Loucy (cell line): ENCODE results near the gene FBLN7.

Experiments used
- H2AFZ ChIP-seq: fragments of 200-600 bp; sonication (generic); 2 replicates; pipeline ENCODE4 v1.6.0; 2016; ENCODE audit warnings: antibody characterized with exemption, mild to moderate bottlenecking, low read length, moderate library complexity
- H3F3A ChIP-seq: fragments of 200-600 bp; 2 replicates; pipeline ENCODE4 v1.6.0; 2016; ENCODE audit warnings: antibody characterized with exemption, low read depth, mild to moderate bottlenecking
- H3K27me3 ChIP-seq: fragments of 200-600 bp; sonication (generic); 2 replicates; pipeline ENCODE4 v1.6.1; 2014; ENCODE audit warnings: low read length, mild to moderate bottlenecking; ENCODE audit not compliant: insufficient read depth, poor library complexity, severe bottlenecking
- H3K36me3 ChIP-seq: fragments of 200-600 bp; sonication (generic); 2 replicates; pipeline ENCODE4 v1.6.1; 2016; ENCODE audit warnings: low read length; ENCODE audit not compliant: insufficient read depth
- H3K4me1 ChIP-seq: fragments of 200-600 bp; sonication (generic); 2 replicates; pipeline ENCODE4 v1.5.1; 2014; ENCODE audit warnings: low read length, mild to moderate bottlenecking; ENCODE audit not compliant: insufficient read depth, poor library complexity, severe bottlenecking
- H3K4me2 ChIP-seq: fragments of 200-600 bp; sonication (generic); 2 replicates; pipeline ENCODE4 v1.6.0; 2014; ENCODE audit warnings: antibody characterized with exemption, low read length, low read depth, mild to moderate bottlenecking; ENCODE audit not compliant: poor library complexity, severe bottlenecking
- H3K4me3 ChIP-seq: fragments of 200-600 bp; sonication (generic); 2 replicates; pipeline ENCODE4 v1.5.1; 2014; ENCODE audit warnings: low read length, mild to moderate bottlenecking, mixed read lengths; ENCODE audit not compliant: poor library complexity, severe bottlenecking
- H3K79me2 ChIP-seq: fragments of 200-600 bp; sonication (generic); 2 replicates; pipeline ENCODE4 v1.6.1; 2014; ENCODE audit warnings: low read length; ENCODE audit not compliant: insufficient read depth
- H3K9ac ChIP-seq: fragments of 200-600 bp; sonication (generic); 2 replicates; pipeline ENCODE4 v1.6.0; 2014; ENCODE audit warnings: mild to moderate bottlenecking, low read depth, low read length, moderate library complexity; ENCODE audit not compliant: poor library complexity, severe bottlenecking
- H3K9me2 ChIP-seq: fragments of 200-600 bp; sonication (generic); replicated peaks from 2 replicates; pipeline ENCODE4 v1.6.1; 2016; ENCODE audit warnings: low read depth, low read length, mixed read lengths
- H3K9me3 ChIP-seq: fragments of 200-600 bp; sonication (generic); 2 replicates; pipeline ENCODE4 v1.6.1; 2014; ENCODE audit warnings: mild to moderate bottlenecking, antibody characterized with exemption, low read length, low read depth; ENCODE audit not compliant: insufficient read depth
- H4K20me1 ChIP-seq: fragments of 200-600 bp; sonication (generic); 2 replicates; pipeline ENCODE4 v1.6.0; 2014; ENCODE audit warnings: antibody characterized with exemption, low read length, mild to moderate bottlenecking; ENCODE audit not compliant: insufficient read depth, poor library complexity, severe bottlenecking
- CTCF ChIP-seq: fragments of 200-600 bp; sonication (generic); conservative IDR thresholded peaks from 2 replicates; pipeline ENCODE4 v1.5.1; 2014; ENCODE audit warnings: mild to moderate bottlenecking, antibody characterized with exemption, low read length
- EZH2phosphoT487 ChIP-seq: fragments of 200-600 bp; IDR thresholded peaks from 2 replicates; pipeline ENCODE4 v1.6.1; 2018; ENCODE audit warnings: antibody characterized with exemption, mild to moderate bottlenecking, moderate library complexity, borderline replicate concordance

FBLN7 gene

GRCh38 chr2:112182581-112183034 is 44.4 kb downstream of the FBLN7 start:
- no peak overlapping the region for H2AFZ ChIP-seq
- H3K36me3 ChIP-seq, result no peaks in the 10 kb centered on the region
- no peaks in the 10 kb centered on the region for H4K20me1 ChIP-seq
- H3K4me3 ChIP-seq, result no peak overlapping the region
- peaks cover 32% of the 10 kb centered on the region for H3K4me1 ChIP-seq
- no peaks in the 10 kb centered on the region for H3K27me3 ChIP-seq
- H3K4me2 ChIP-seq, result no peak overlapping the region
- H3K9me2 ChIP-seq, result no peaks in the 10 kb centered on the region
- H3K9ac ChIP-seq, result no peak overlapping the region
- no peaks in the 10 kb centered on the region for H3K9me3 ChIP-seq
- H3F3A ChIP-seq, result no peaks in the 10 kb centered on the region
- TF ChIP-seq EZH2phosphoT487, result no peak
- no peak for TF ChIP-seq CTCF
- no peaks in the 10 kb centered on the region for H3K79me2 ChIP-seq

- H3K4me1 ChIP-seq, result peaks cover 41% of the 10 kb centered on the region
- no peaks in the 10 kb centered on the region for H3K36me3 ChIP-seq
- H3K9ac ChIP-seq, result no peak overlapping the region
- peak overlapping the region; percentile 10; the same call in 1 of the 2 replicates for H2AFZ ChIP-seq
- H3K9me3 ChIP-seq, result no peaks in the 10 kb centered on the region
- no peaks in the 10 kb centered on the region for H4K20me1 ChIP-seq
- no peak for TF ChIP-seq CTCF
- no peak for TF ChIP-seq EZH2phosphoT487
- no peaks in the 10 kb centered on the region for H3K27me3 ChIP-seq
- no peaks in the 10 kb centered on the region for H3K79me2 ChIP-seq
- H3K4me3 ChIP-seq, result no peak overlapping the region
- H3K9me2 ChIP-seq, result no peaks in the 10 kb centered on the region
- peak overlapping the region; percentile 19 for H3K4me2 ChIP-seq
- H3F3A ChIP-seq, result no peaks in the 10 kb centered on the region
Measured at GRCh38 chr2:112183327-112184025, 45.3 kb downstream of the FBLN7 start.

GRCh38 chr2:112184121-112184520 is 45.9 kb downstream of the FBLN7 start:
- no peaks in the 10 kb centered on the region for H4K20me1 ChIP-seq
- H3F3A ChIP-seq, result no peaks in the 10 kb centered on the region
- no peaks in the 10 kb centered on the region for H3K27me3 ChIP-seq
- H3K4me2 ChIP-seq, result peak overlapping the region; percentile 19
- no peaks in the 10 kb centered on the region for H3K79me2 ChIP-seq
- TF ChIP-seq CTCF (no peak), EZH2phosphoT487 (no peak)
- H3K36me3 ChIP-seq, result no peaks in the 10 kb centered on the region
- H3K9ac ChIP-seq, result no peak overlapping the region
- H2AFZ ChIP-seq, result peak overlapping the region; percentile 10; the same call in 1 of the 2 replicates
- no peaks in the 10 kb centered on the region for H3K9me2 ChIP-seq
- H3K4me3 ChIP-seq, result no peak overlapping the region
- peaks cover 47% of the 10 kb centered on the region for H3K4me1 ChIP-seq
- H3K9me3 ChIP-seq, result no peaks in the 10 kb centered on the region
